Caco-2 (cell line): ENCODE measurements around the gene ZRSR2. TPM values are rescaled to one million over a fixed set of nuclear protein-coding genes. Genes with fewer than 3 reads are reported as not detected.
"Not testable (repeated sequence)": the region's sequence is repeated elsewhere in the genome, so short reads cannot be mapped to it uniquely, and the experiment has no call there.

Experiments
- BruUV-seq: library from RNA; stranded (reverse); fragments of 400-500 nt; replicated peaks from 2 replicates; lab custom pipeline; 2021; lab: Mats Ljungman, UMichigan
- CTCF ChIA-PET: fragments of 300-600 bp; sonication (Branson Sonifier 250); formaldehyde crosslinking; loops from one replicate; lab custom pipeline; 2022; ENCODE audit warnings: antibody characterized with exemption; lab: Charles Lee
- POLR2A ChIA-PET: fragments of 300-600 bp; sonication (Branson Sonifier 250); formaldehyde crosslinking; loops from one replicate; lab custom pipeline; 2022; ENCODE audit warnings: antibody characterized with exemption; lab: Charles Lee
- DNase-seq, 2 experiments: peaks; one replicate each; pipeline versions ENCODE4 v3.0.0 to v3.0.0-alpha.2; 2020 to 2022
- H3K27me3 ChIP-seq: replicated peaks from 2 replicates; pipeline ENCODE4 v1.6.0; 2011; ENCODE audit warnings: low read length; ENCODE audit not compliant: control insufficient read depth, insufficient read depth
- H3K36me3 ChIP-seq: 2 replicates; pipeline ENCODE4 v1.5.1; 2011; ENCODE audit warnings: low read length; ENCODE audit not compliant: control insufficient read depth, insufficient read depth
- H3K4me1 ChIP-seq: fragments of 250-450 bp; sonication (Bioruptor Pico); 2 replicates; pipeline ENCODE4 v1.5.1; 2020; ENCODE audit warnings: mild to moderate bottlenecking
- H3K4me3 ChIP-seq: 2 replicates; pipeline ENCODE4 v1.5.1; 2011; ENCODE audit warnings: low read depth, mild to moderate bottlenecking, control low read depth, low read length
- H3K9me3 ChIP-seq: fragments of 250-450 bp; sonication (Bioruptor Pico); 2 replicates; pipeline ENCODE4 v1.5.1; 2020; ENCODE audit warnings: mild to moderate bottlenecking, moderate library complexity
- H3K27ac Mint-ChIP-seq: one replicate; pipeline ENCODE4 v1.8.0; 2022; ENCODE audit warnings: mixed read lengths; ENCODE audit not compliant: unreplicated experiment
- H3K27me3 Mint-ChIP-seq: one replicate; pipeline ENCODE4 v1.8.0; 2022; ENCODE audit warnings: mixed read lengths; ENCODE audit not compliant: insufficient read depth, unreplicated experiment
- H3K36me3 Mint-ChIP-seq: one replicate; pipeline ENCODE4 v1.8.0; 2022; ENCODE audit warnings: mild to moderate bottlenecking, mixed read lengths; ENCODE audit not compliant: insufficient read depth, unreplicated experiment
- H3K4me1 Mint-ChIP-seq: one replicate; pipeline ENCODE4 v1.8.0; 2022; ENCODE audit warnings: low read depth, mixed read lengths; ENCODE audit not compliant: unreplicated experiment
- H3K4me3 Mint-ChIP-seq: one replicate; pipeline ENCODE4 v1.8.0; 2022; ENCODE audit warnings: mild to moderate bottlenecking, moderate library complexity, mixed read lengths; ENCODE audit not compliant: unreplicated experiment
- H3K9me3 Mint-ChIP-seq: one replicate; pipeline ENCODE4 v1.8.0; 2022; ENCODE audit warnings: mixed read lengths; ENCODE audit not compliant: unreplicated experiment
- intact Hi-C: fragments of 100-400 bp; cut with micrococcal nuclease; formaldehyde crosslinking; loops from one replicate; pipeline ENCODE4 v1.10.0; 2022; ENCODE audit not compliant: unreplicated experiment
- total RNA-seq: library from RNA; stranded (reverse); gene quantifications from 2 replicates; pipeline ENCODE4 v1.2.3, GENCODE V29; 2022
- TF ChIP-seq, protein P1 (sequence below), 2 experiments: fragments of 200-600 bp in 1 of 2; IDR thresholded peaks; 1 replicate in 1 of 2; 2 replicates in 1 of 2; pipeline versions ENCODE4 v1.5.1 to v1.8.0; 2011 to 2022; ENCODE audit warnings: antibody characterized with exemption in 1 of 2, control low read depth in 1 of 2, inconsistent platforms in 1 of 2, low read depth in 1 of 2, low read length in 1 of 2, mild to moderate bottlenecking in 1 of 2, moderate library complexity in 1 of 2; ENCODE audit not compliant: insufficient read depth in 1 of 2, severe bottlenecking in 1 of 2, unreplicated experiment in 1 of 2

ZRSR2 gene
- total RNA-seq, 1 experiment from 2014 or later = 8.1 TPM

DNA sequence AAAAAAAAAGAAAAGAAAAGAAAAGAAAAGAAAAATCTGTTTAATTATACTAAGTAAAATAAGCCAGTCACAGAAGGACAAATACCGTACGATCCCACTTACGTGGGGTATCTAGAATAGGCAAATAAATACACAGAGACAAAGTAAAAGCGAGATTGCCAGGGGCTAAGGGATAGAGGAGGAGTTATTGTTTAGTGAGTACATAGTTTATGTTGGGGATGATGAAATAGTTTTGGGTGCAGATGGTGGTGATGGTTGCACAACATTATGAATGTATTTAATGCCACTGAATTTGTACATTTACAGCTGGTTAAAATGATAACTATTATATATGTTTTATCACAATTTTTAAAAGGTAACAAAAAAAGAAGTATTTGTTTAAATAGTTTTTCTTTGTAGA lies 45.1 kb upstream of the ZRSR2 start:
- Mint-ChIP-seq H3K36me3 (no peaks in the 10 kb centered on the region), H3K27me3 (no peaks in the 10 kb centered on the region), H3K4me3 (no peak overlapping the region), H3K9me3 (no peaks in the 10 kb centered on the region), H3K4me1 (peaks cover 18% of the 10 kb centered on the region), H3K27ac (no peak overlapping the region)
- Histone ChIP-seq H3K4me3 (no peak overlapping the region), H3K27me3 (no peaks in the 10 kb centered on the region), H3K36me3 (no peaks in the 10 kb centered on the region), H3K4me1 (no peaks in the 10 kb centered on the region), H3K9me3 (no peaks in the 10 kb centered on the region)
- ChIA-PET POLR2A (no interaction called here), CTCF (no interaction called here)
- intact Hi-C loops = no loop called here
- no TSS peak for BruUV-seq
- TF ChIP-seq, protein P1, sequence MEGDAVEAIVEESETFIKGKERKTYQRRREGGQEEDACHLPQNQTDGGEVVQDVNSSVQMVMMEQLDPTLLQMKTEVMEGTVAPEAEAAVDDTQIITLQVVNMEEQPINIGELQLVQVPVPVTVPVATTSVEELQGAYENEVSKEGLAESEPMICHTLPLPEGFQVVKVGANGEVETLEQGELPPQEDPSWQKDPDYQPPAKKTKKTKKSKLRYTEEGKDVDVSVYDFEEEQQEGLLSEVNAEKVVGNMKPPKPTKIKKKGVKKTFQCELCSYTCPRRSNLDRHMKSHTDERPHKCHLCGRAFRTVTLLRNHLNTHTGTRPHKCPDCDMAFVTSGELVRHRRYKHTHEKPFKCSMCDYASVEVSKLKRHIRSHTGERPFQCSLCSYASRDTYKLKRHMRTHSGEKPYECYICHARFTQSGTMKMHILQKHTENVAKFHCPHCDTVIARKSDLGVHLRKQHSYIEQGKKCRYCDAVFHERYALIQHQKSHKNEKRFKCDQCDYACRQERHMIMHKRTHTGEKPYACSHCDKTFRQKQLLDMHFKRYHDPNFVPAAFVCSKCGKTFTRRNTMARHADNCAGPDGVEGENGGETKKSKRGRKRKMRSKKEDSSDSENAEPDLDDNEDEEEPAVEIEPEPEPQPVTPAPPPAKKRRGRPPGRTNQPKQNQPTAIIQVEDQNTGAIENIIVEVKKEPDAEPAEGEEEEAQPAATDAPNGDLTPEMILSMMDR (IDR thresholded peaks at IDR 0.05; ENCODE audit: insufficient read depth in 1 of 2, low read depth in 1 of 2, low read length in 1 of 2, severe bottlenecking in 1 of 2, unreplicated experiment in 1 of 2) = no peak
- DNase-seq = no peak

DNA sequence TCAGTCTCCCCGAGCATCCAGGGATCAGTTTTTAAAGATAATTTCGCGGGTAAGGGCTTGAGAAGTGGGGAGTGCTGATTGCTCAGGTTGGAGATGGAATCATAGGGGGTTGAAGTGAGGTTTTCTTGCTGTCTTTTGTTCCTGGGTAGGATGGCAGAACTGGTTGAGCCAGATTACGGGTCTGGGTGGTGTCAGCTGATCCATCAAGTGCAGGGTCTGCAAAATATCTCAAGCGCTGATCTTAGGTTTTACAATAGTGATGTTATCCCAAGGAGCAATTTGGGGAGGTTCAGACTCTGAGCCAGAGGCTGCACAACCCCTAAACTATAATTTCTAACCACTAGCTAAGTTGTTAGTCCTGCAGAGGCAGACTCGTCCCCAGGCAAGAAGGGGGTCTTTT lies 43.6 kb upstream of the ZRSR2 start:
- H3K9me3 Mint-ChIP-seq, intact Hi-C loops, H3K27me3 ChIP-seq, H3K36me3 ChIP-seq, CTCF ChIA-PET, BruUV-seq, H3K27ac Mint-ChIP-seq, H3K4me3 ChIP-seq, DNase-seq, H3K36me3 Mint-ChIP-seq, H3K9me3 ChIP-seq, H3K4me3 Mint-ChIP-seq, POLR2A ChIA-PET, H3K27me3 Mint-ChIP-seq, H3K4me1 ChIP-seq: not testable (repeated sequence)
- peaks cover 18% of the 10 kb centered on the region for H3K4me1 Mint-ChIP-seq

DNA sequence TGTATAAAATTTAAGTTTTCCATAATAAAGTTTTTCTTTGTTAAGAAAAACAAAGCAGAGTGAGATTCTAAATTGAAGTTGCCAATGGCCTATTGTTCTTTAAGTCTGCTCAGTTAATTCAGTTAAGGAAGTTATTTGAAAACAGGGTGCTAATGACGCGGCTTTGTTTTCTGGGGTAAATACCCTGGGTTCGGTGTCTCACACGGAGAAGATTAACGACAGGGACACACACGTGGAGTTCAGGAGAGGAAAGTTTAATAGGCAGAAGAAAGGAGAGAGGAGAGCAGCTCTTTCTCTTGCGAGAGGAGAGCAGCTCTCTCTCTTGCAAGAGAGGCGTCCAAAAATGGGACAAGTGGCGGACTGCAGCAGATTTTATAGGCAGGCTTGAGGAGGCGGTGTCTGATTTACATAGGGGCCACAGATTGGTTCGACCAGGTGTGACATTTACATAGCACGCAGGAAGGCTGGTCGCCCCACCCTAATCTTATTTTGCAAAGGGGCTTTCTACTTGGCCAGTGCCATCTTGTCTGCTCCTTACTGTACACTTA lies 42.6 kb upstream of the ZRSR2 start:
- Histone ChIP-seq H3K9me3 (no peaks in the 10 kb centered on the region), H3K4me3 (no peak overlapping the region), H3K4me1 (no peaks in the 10 kb centered on the region), H3K36me3 (no peaks in the 10 kb centered on the region), H3K27me3 (no peaks in the 10 kb centered on the region)
- H3K27me3 Mint-ChIP-seq = no peaks in the 10 kb centered on the region
- no peak overlapping the region for H3K27ac Mint-ChIP-seq
- H3K36me3 Mint-ChIP-seq = no peaks in the 10 kb centered on the region
- POLR2A ChIA-PET = interaction anchor here (0.6 kb wide), 1 partner anchor 10 kb away, joined by 5 read pairs; no protein-coding TSS in a partner anchor
- TF ChIP-seq, protein P1 (IDR thresholded peaks at IDR 0.05; ENCODE audit: insufficient read depth in 1 of 2, low read depth in 1 of 2, low read length in 1 of 2, severe bottlenecking in 1 of 2, unreplicated experiment in 1 of 2) = no peak
- H3K4me1 Mint-ChIP-seq = peaks cover 18% of the 10 kb centered on the region
- intact Hi-C loops = no loop called here
- DNase-seq = no peak
- BruUV-seq = no TSS peak
- no peak overlapping the region for H3K4me3 Mint-ChIP-seq
- CTCF ChIA-PET = no interaction called here
- H3K9me3 Mint-ChIP-seq = no peaks in the 10 kb centered on the region
